Measurements from ENCODE around the gene AMELX.

DNA sequence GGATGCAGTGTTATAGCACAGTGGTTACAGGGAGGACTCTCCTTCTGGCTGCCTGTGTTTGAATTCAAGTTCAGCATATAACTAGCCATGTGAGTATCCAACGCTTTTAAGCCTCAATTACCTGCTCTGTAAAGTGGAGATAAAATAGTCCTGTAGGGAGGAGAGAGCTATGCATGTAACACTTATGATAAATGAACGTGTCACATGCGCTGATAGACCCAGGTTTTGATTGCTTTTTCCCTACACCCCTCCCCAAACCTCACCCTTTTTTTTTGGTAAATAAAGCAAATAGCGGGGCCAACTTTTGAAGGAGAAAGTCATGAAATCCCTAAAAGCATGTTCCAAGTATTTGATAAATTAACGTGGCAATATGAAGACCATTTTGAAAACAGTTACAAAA, 20.4 kb upstream of the AMELX start:
- TF ChIP-seq, protein P1, sequence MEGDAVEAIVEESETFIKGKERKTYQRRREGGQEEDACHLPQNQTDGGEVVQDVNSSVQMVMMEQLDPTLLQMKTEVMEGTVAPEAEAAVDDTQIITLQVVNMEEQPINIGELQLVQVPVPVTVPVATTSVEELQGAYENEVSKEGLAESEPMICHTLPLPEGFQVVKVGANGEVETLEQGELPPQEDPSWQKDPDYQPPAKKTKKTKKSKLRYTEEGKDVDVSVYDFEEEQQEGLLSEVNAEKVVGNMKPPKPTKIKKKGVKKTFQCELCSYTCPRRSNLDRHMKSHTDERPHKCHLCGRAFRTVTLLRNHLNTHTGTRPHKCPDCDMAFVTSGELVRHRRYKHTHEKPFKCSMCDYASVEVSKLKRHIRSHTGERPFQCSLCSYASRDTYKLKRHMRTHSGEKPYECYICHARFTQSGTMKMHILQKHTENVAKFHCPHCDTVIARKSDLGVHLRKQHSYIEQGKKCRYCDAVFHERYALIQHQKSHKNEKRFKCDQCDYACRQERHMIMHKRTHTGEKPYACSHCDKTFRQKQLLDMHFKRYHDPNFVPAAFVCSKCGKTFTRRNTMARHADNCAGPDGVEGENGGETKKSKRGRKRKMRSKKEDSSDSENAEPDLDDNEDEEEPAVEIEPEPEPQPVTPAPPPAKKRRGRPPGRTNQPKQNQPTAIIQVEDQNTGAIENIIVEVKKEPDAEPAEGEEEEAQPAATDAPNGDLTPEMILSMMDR (IDR thresholded peaks at IDR 0.05 in 8 of 11, conservative IDR thresholded peaks at IDR 0.05 in 3 of 11) = no peak
- TF ChIP-seq POLR2AphosphoS5 (IDR thresholded peaks at IDR 0.05) (no peak), POLR2A (IDR thresholded peaks at IDR 0.05) (no peak)

Data from spleen (tissue), 7 donors.